GM21529 (cell line): ENCODE measurements around the gene CAMTA1.

Source experiments
- ATAC-seq: cut with Tn5 transposase; IDR thresholded peaks from one replicate; pipeline ENCODE4 v1.9.1; 2021; ENCODE audit not compliant: unreplicated experiment

The CAMTA1 gene

DNA sequence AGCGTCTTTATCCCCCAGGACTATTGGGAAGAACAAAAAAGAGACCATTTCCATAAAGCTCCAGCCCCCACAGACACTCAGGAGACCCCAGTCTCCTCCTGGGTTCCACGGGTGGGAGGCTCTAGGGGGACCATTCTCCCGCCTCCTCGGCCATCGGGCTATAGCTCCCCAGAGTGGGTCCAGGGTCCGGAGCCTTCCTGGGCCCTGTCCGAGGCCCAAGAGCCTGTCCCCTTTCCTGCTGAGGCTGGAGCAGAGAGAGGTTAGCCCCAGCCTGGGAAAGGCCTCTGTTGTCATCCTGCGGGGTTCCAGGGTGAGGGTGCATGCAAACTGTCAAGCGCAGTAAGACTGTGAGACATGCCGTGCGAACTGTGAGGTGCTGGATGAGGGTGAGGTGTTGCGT, 166.3 kb downstream of the CAMTA1 start:
- ATAC-seq, result no peak

DNA sequence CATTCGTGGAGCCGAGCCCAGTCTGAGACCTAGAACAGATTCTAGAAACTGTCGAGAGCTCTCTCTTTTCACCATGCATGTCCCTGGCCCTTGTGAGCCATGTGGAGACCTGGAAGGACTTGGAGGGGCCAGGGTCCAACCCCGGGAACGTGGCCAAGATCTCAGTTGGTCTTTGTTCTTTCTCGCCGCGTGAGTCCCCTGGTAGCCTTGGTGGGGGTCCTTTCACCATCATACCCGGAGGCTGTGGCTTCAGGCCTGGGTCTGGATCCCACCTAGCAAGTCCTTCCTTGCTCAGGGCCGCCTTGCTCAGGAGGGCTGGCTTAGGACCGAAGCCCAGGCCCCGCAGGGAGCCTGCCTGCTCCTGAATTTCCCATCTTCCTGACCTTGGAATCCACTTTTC, 168.0 kb downstream of the CAMTA1 start:
- ATAC-seq, result no peak

DNA sequence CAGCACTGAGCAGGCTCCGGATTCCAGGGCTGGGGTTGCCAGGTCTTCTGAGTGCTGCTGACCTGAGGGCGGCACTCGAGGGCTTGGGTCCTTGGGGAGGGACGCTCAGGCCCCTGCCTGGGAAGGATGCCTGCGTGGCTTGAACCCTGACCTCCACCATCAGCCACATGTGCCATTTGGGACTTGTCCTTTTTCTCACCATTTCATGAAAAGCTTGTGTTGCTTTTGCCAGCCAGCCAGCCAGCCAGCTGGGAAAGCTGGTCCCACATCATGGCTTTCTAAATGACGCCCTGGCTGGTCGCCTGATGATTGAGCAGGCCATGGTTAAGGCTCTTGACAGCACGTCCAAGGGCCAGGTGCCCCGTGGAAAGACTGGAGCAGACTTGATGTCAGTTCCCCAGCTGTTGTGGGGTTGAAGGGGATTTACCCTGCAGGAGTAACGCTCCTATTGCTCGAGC, 168.7 kb downstream of the CAMTA1 start:
- ATAC-seq, result no peak

DNA sequence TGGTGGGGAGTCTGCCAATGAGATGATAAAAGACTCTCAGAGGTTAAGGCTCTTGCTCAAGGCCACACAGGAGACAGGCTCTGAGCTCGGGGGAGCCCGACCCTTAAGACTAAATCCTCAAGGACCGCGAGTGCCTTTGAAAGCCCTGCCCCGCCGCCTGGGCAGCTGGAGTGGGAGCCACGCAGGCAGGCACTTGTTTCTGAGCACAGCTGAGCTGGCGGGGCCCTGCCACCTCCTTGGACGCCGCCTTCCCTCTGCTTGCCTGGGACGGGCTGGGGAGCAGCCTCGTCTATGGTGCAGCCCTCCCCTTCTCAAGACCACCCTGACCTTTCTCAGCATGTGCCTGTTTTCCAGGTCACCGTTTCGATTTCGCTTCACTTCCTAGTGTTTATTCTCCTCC, 169.3 kb downstream of the CAMTA1 start:
- no peak for ATAC-seq

DNA sequence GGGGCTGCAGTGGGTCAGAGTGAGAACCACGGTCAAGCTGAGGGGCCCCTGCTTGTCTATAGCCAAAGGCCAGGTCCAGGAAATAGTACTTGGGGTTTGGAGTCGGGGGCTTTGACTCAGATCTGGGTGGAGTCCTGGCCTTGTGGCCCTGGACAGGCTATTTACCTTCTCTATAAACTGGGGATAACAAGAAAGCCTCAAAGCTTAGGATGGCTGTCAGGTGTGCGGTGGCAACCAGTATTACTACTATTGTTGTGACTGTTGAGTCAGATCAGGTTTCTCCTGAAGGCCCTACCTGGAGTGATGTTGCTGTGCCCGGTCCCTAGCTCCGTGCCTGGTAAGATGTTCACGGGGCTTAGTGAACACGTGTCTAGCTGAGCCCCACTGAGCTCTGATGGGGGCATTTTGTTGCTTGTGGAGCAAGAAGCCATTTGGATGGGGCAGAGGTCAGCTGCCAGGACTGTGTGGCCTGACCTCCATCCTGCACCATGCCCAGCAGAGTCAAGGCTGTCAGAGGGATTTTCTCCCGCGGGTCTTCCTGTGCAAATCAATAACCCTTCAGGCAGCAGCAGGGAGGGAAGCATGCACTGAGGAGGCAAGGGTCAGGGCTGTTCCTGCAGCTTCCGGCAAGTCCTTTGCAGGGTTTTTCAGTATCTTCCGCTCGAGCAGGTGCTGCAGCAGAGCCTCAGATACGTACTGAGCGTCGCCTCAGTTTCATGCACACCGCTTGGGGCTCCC, 170.3 kb downstream of the CAMTA1 start:
- ATAC-seq, result no peak

DNA sequence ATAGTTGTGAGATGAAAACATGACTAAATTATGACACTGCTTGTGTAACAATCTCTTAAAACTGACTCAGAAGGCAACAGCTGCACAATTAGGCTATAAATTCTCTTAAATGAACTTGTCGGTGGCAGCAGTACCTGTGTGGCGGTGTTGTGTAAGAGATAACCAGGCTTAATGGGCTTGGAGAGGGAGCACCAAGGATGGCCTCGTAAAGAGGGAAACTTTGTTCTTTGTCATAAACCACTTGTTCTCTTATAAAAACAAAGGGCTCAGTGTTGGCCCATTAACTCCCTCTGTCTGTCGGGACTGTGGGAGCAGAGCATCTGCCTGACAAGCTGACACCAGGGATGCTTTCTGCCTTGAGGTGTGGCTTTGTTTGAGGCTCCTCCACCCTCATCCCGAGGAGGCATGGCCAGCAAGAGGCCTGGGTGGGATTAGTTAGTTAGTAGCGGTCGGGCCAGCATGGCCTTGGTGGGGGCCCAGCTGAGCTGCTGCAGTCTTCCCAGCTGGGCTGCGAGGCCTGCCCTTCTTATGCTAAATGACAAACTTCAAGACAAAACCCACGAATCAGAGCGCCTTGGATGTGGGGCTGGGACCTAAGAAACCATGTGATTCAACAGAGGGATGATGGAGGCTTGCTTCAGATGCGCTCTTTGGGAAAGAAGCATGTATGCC, 171.4 kb downstream of the CAMTA1 start:
- ATAC-seq, result no peak

DNA sequence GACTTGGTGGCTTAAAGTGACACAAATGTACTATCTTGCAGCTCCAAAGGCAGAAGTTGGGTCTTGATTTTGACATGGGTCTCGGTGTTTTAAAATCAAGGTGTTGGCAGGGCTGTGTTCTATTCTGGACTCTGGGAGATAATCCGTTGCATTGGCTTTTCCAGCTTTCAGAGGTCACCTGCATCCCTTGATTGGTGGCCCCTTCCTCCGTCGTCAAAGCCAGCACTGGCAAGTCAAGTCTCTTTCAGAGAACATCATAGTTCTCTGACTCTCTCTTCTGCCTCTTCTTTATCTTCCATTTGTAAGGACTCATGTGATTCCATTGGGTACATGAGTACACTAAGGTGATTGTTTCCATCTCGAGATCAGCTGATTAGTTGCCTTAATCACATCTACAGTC, 172.1 kb downstream of the CAMTA1 start:
- ATAC-seq, result no peak

DNA sequence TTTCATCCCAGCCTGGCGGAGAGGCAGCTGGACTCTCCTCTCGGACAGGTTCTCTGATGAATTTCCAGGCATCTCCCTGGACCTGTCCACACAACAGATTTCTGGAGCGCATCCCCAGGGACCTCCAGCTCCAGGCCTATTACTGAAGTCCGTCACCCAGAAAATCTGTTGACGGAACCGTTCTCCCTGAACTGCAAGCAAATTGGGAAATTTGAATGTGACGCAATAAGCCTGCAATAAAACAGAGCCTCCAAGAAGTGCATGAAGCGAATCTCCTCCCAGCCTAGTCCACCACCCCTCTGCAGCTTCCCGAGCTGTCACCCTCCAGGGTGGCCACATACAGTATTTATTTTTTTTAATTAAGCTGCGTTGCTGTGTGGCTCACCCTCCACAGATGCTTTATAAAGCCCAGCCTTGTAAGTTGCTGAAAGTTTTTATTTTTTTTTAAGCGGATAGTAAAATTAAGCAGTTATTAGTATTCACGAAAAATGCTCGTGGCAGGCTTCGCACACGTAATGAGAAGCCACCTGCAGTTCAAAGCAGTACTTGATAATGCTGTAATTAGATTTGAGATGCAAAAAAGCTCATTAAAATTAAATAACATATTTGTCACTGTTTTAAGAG, 173.3 kb downstream of the CAMTA1 start:
- ATAC-seq, result no peak

DNA sequence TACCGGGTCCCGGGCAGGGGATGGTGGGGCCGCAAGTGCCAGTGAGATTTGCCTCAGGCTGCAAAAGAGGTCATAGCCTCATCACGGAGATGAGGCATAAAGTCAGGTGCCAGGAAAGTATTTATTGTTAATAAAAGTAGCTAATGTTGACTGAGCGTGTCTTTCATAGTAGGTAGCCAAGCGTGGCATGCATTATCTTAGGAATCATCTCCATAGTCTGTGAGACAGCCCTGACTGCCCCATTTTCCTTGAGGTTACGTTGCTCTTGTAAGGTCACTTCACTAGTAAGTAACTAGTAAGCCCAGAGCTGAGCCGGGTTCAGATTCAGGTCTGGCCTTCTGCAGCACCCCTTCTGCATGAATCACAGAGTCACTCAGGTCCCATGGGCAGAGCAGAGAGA, 174.2 kb downstream of the CAMTA1 start:
- ATAC-seq, result no peak

DNA sequence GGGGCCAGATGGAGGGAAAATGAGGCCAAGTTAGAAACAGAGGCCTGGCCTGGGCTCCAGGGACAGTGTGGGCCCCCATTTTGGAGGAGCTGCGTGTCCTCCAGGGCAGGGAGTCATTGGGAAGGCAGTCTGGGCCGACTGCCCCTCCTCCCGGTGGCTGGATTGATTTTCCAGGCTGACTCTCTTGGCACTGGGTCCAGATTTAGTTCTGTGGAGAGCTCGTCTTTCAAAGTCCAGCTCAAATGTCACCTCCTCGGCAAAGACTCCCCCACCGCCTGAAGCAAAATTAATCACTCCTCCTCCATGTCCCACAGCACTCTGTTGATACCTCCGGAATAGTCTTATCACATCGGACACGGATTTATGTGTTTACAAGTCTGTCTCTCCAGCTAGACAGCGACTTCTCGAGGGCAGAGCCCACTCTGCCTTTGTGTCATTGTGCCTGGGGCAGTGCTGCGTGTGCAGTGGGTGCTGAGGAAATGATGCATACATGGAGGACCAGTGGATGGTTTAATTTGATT, 175.1 kb downstream of the CAMTA1 start:
- ATAC-seq, result no peak

DNA sequence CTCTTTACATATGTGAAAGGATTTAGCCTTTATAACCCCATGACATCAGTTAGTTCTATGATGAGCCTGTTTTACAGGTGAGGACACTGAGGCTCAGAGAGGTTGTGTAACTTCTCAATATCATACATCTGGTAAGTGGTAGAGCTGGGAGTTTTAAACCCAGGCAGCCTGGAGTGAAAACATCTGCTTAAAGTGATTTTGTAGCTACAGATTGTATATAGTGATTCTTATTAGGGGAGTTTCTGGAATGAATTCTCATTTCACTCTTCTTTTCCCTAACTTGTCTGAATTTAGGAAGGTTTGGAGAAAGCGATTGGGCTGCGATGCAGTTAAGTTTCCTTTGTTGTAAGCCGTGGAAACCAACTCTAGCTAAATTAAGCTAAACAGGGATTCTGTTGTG, 175.6 kb downstream of the CAMTA1 start:
- ATAC-seq, result no peak

DNA sequence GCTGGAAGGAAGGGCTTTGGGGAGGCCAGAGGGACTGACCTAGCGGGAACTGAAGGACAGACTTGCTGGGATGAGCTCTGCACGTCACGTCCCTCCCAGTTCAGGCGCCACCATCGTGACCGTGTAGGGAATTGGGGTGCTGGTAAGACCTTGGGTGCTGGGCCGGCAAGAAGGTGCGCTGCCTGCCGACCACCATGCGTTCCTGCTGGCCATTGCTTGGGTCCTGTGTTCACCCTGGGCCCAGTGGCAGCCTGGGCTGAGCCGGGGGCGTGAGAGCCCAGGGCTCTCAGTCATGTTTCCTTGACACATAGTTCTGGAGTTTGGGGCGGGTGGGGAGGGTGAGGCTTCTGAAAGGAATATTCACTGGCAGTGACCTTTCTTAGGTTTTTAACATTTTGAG, 176.0 kb downstream of the CAMTA1 start:
- ATAC-seq, result no peak

DNA sequence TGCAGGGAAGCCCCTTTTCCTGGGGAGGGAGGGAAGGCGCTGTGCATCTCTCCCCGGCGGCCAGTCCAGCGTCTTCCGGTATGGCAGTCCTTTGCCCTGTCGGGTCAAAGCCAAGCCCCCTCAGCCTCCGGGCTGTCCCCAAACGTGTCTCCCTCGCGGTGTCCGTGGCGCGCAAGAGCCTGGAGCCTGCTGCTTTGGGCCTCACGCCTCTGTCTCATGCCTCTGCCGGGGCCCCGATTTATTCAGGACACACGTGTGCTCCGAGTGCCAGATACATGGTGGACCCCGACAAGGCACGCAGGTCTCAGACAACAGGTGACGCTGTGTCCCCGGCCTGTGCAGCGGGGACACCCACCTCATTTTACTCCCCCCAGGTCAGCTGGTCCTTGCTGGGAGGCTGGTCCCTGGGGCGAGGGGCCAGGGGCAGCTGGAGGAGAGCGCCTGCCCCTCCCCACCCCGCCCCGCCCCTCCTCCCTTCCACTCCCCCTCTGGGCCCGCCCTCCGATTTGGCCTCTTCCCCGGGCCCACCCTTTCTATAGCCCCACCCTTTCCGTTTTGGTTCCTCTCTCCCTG, 176.7 kb downstream of the CAMTA1 start:
- ATAC-seq, result no peak

DNA sequence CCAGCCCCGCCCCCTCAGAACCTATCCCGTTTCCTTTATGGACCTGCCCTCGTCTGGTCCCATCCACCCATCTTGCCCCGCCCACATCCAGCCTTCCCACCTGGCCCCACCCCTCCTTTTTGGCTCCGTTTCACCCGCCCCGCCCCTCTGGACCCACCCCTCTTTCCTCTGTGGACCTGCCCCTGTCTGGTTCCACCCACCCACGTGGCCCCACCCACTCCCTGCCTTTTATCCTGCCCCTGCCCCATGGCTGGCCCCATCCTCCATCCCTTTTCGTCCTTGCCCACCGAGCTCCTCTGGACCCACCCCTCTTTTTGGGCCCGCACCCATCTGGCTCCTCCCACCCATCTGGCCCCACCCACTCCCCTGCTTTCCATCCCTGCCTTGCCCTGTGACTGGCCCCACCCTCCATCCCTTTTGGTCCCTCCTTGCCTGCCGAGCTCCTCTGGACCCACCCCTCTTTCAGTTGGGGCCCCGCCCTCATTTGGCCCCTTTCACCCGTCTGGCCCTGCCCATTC, 177.3 kb downstream of the CAMTA1 start:
- no peak for ATAC-seq

DNA sequence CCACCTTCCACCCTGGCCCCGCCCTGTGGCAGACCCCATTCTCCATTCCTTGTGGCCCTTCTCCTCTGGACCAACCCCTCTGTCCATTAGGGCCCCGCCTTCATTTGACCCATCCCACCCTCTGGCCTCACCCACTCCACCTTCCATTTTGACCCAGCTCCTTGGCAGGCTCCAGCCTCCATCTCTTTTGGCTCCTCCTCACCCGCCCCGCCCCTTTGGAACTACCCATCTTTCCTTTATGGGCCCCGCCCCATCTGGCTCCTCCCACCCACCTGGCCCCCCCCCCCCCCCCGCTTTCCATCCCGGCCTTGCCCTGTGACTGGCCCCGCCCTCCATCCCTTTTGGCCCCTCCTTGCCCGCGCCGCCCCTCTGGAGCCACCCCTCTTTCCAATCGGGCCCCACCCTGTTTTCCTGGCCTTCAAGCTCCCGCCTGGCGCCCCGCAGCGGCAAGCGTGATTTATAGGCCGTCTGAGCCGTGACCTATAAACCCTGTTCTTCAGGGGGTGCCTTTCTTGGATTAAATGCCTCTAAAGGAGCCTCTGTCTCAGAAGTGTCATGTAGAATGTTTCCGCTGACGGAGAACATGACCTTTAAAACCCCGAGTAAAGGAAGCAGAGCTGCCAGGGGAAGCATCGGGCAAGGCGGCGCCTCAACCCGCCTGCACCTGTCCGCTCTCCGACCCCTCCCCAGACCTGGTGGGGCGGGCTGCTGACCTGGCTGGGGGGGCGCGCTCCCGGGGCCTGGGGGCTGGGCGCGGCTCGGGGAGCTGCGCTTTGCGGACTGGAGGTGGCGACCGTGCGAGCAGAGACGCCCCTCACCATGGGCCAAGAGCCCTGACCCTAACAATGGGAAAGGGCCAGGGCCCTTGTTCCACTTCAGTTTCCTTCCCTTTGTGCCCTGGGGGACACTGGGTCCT, 178.0 kb downstream of the CAMTA1 start:
- ATAC-seq, result no peak

DNA sequence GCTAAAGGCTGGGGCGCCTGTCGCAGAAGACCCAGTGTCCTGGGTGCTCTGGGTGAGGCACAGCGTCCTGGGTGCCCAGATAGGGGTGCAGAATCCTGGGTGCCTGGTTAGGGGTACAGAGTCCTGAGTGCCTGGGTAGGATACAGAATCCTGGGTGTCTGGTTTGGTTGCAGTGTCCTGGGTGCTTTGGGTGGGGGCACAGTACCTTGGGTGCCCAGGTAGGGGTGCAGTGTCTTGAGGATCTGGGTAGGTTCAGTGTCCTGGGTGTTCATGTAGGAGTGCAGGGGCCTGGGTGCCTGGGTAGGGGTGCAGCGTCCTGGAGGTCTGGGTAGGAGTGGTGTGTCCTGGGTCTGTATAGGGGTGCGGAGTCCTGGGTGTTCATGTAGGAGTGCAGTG, 178.7 kb downstream of the CAMTA1 start:
- ATAC-seq, result no peak

DNA sequence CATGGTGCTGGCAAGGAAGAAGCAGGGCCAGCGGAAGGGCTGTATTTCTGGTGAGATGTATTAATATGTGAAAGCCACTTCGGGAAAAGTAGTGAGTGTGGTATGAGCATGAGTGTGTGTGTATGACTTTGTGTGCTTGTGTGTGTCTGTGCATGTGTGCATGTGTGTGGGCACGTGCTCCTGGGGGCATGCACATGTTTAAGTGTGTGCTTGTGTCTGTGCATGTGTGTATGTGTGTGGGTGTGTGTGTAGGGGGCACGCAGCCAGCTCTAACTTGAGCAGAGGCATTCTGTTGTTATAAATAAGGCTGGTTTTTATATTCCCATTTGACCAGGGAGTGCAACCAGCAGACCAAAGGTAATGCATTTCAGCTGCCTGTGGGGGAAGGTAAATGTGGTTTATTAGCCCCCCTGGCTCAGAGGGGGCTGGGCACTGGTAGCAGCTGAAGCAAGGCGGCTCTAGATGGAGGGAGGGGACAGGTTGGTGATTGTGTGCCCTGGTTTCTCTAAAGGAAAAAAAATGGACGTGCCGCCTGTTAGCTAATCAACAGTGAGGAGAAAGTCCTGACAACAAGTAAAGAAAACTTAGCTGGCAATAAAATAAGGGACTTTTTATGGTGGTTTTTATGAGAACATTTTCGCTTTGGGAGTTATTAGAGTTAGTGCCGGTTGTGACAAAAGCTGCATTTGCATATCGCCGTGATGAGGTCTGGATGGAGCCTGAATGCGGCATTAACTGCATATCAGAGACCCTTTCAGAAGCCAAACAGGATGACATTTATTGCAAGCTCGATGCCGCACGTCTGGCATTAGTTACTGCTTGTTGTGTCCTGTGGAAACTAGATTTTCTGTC, 180.1 kb downstream of the CAMTA1 start:
- ATAC-seq, result no peak

DNA sequence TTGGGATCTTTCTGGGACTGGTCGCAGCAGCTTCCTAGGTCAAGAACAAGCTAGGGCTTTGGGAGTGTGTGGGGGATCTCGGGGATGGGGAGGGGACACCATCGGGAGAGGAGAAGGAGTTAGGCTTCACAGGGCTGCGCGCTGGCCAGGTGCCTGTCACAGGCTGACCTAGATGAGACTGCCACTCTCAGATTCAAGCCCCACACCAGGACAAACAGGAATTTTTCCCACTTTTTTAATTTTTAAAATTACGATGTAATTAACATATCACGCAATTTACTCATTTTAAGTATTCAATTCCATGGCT, 180.6 kb downstream of the CAMTA1 start:
- ATAC-seq, result no peak

DNA sequence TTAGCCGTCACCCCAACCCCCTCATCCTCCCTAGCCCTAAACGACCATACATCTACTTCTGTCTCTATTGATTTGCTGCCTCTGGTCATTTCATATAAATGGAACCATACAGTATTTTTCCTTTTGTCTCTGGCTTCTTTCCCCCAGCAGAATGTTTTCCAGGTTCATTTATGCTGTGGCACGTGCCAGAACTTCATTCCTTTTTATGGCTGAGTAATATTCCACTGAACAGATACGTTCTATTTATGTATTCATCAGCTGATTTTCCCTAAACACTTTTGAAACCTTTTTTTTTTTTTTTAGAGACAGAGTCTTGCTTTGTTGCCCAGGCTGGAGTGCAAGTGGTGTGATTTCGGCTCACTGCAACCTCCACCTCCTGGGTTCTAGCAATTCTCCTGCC, 181.1 kb downstream of the CAMTA1 start:
- no peak for ATAC-seq
